MM.1S (cell line): ENCODE results near the gene NOL9.

Source experiments
- EZH2 ChIP-seq: fragments of 300-600 bp; sonication (generic); optimal IDR thresholded peaks from 2 replicates; pipeline ENCODE3; 2017; ENCODE audit warnings: low read depth, mild to moderate bottlenecking, antibody characterized with exemption, low read length, mixed read lengths
- EZH2phosphoT487 ChIP-seq: fragments of 300-600 bp; sonication (generic); IDR thresholded peaks from 2 replicates; pipeline ENCODE4 v1.6.1; 2018; ENCODE audit warnings: antibody characterized with exemption, low read length
- TF ChIP-seq, protein P1 (sequence below): fragments of 300-600 bp; sonication (generic); IDR thresholded peaks from 2 replicates; pipeline ENCODE4 v1.5.1; 2016; ENCODE audit warnings: antibody characterized with exemption, low read length, mixed read lengths

GRCh38 chr1:6497215-6497866, 57.0 kb downstream of the NOL9 start:
- no peak for TF ChIP-seq EZH2phosphoT487
- TF ChIP-seq, protein P1, sequence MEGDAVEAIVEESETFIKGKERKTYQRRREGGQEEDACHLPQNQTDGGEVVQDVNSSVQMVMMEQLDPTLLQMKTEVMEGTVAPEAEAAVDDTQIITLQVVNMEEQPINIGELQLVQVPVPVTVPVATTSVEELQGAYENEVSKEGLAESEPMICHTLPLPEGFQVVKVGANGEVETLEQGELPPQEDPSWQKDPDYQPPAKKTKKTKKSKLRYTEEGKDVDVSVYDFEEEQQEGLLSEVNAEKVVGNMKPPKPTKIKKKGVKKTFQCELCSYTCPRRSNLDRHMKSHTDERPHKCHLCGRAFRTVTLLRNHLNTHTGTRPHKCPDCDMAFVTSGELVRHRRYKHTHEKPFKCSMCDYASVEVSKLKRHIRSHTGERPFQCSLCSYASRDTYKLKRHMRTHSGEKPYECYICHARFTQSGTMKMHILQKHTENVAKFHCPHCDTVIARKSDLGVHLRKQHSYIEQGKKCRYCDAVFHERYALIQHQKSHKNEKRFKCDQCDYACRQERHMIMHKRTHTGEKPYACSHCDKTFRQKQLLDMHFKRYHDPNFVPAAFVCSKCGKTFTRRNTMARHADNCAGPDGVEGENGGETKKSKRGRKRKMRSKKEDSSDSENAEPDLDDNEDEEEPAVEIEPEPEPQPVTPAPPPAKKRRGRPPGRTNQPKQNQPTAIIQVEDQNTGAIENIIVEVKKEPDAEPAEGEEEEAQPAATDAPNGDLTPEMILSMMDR = no peak
- no peak for TF ChIP-seq EZH2
